Peyer's patch (tissue), 4 donors: Measurements from ENCODE around the gene LDLRAD3.

Experiments
- POLR2A ChIP-seq, 2 donors: fragments of 450-650 bp; IDR thresholded peaks; one replicate each; pipeline ENCODE4 v1.5.1; 2017; ENCODE audit warnings: antibody characterized with exemption in 2 of 2, mild to moderate bottlenecking in 2 of 2, moderate library complexity in 2 of 2
- TF ChIP-seq, protein P1 (sequence below), 6 experiments: fragments of 450-650 bp in 4 of 6; fragments of 200-600 bp in 2 of 6; sonication (generic) in 1 of 6; IDR thresholded peaks; one replicate each; pipeline ENCODE4 v1.5.1; 2017 to 2019; ENCODE audit warnings: antibody characterized with exemption in 6 of 6, mild to moderate bottlenecking in 3 of 6, moderate library complexity in 1 of 6

DNA sequence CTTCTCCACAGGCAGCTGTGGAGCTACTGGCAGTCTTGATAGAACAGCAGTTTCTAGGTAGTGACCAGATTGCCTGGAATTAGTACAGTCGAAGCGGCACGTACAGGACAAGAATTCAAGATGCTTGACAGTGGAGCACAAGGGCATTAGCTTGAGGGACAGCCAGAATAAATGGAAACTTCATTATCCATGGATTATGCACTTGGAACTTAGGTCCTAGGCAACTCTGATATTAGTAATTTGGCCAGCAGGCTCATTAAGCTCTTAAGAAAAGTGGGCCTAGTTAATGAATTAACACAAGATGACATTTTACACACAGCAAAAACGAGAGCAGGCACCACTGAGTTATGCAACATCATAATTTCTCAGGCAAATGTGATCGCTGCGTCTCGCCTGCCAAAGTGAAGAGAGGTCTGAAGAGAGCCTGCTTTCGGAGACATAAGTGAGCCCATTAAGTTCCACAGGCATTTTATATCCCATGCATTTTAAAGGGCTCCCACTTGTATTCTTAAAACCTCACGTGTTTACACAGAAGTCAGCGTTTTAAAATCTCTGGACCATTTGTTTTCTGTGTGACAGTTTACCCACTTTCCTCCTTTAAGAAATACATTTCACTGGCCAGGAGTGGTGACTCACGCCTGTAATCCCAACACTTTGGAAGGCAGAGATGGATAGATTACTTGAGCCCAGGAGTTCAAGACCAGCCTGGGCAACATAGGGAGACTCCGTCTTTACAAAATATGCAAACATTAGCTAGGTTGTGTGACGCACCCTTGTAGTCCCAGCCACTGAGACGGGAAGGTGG is 279.2 kb downstream of the LDLRAD3 start:
- TF ChIP-seq, protein P1, sequence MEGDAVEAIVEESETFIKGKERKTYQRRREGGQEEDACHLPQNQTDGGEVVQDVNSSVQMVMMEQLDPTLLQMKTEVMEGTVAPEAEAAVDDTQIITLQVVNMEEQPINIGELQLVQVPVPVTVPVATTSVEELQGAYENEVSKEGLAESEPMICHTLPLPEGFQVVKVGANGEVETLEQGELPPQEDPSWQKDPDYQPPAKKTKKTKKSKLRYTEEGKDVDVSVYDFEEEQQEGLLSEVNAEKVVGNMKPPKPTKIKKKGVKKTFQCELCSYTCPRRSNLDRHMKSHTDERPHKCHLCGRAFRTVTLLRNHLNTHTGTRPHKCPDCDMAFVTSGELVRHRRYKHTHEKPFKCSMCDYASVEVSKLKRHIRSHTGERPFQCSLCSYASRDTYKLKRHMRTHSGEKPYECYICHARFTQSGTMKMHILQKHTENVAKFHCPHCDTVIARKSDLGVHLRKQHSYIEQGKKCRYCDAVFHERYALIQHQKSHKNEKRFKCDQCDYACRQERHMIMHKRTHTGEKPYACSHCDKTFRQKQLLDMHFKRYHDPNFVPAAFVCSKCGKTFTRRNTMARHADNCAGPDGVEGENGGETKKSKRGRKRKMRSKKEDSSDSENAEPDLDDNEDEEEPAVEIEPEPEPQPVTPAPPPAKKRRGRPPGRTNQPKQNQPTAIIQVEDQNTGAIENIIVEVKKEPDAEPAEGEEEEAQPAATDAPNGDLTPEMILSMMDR (IDR thresholded peaks at IDR 0.05): no peak
- TF ChIP-seq POLR2A (IDR thresholded peaks at IDR 0.05): no peak
